ENCODE measurements around the gene PATJ.

The PATJ gene

DNA sequence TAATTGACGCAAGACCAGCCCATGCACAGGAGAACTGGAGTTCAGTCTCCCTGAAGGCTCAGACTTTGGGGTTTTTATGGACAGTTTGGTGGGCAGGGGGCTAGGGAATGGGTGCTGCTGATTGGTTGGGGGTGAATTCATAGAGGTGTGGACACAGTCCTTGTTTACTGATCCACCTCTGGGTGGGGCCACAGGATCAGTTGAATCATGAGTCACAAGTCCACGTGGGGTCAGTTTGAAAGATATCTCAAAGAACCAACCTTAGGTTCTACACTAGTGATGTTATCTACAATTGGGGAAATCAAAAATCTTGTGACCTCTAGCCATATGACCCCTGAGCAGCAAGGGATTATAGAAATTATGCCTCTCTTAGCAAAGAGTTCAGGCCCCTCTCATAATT lies 324.4 kb downstream of the PATJ start:
- no peak for DNase-seq (ENCODE audit: low spot score)
- in situ Hi-C loops (cut with MboI; ENCODE audit: low pct_unique_long_range_greater_than_20kb, low sequenced_read_pairs, unreplicated experiment) = no loop called here
- TF ChIP-seq, protein P1, sequence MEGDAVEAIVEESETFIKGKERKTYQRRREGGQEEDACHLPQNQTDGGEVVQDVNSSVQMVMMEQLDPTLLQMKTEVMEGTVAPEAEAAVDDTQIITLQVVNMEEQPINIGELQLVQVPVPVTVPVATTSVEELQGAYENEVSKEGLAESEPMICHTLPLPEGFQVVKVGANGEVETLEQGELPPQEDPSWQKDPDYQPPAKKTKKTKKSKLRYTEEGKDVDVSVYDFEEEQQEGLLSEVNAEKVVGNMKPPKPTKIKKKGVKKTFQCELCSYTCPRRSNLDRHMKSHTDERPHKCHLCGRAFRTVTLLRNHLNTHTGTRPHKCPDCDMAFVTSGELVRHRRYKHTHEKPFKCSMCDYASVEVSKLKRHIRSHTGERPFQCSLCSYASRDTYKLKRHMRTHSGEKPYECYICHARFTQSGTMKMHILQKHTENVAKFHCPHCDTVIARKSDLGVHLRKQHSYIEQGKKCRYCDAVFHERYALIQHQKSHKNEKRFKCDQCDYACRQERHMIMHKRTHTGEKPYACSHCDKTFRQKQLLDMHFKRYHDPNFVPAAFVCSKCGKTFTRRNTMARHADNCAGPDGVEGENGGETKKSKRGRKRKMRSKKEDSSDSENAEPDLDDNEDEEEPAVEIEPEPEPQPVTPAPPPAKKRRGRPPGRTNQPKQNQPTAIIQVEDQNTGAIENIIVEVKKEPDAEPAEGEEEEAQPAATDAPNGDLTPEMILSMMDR (IDR thresholded peaks at IDR 0.05; ENCODE audit: extremely low read depth, insufficient read depth, missing control alignments) = no peak

GRCh38 chr1:62068416-62068843 lies 326.1 kb downstream of the PATJ start:
- TF ChIP-seq, protein P1 (IDR thresholded peaks at IDR 0.05; ENCODE audit: extremely low read depth, insufficient read depth, missing control alignments) = no peak
- DNase-seq (ENCODE audit: low spot score) = no peak
- in situ Hi-C loops (cut with MboI; ENCODE audit: low pct_unique_long_range_greater_than_20kb, low sequenced_read_pairs, unreplicated experiment) = no loop called here

DNA sequence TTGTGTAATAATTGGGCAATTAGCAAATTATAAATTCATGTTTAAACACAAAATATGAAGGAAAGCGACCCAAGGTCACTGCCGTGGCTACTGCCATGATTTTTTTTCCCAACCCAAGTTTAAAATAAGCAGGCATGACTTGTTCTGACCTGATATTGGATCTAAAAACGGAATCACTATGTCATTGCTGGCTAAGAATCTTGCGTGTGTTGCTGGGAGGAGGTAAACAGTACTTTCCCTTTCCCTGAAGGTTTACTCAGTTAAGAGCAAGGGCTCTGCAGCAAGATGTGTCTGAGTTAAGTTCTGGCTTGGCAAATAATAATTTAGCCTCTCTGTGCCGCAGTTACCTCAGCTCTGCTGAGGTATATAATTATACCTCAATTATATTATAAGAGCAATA lies 326.7 kb downstream of the PATJ start:
- in situ Hi-C loops (cut with MboI; ENCODE audit: low pct_unique_long_range_greater_than_20kb, low sequenced_read_pairs, unreplicated experiment) = no loop called here
- DNase-seq (ENCODE audit: low spot score) = no peak
- TF ChIP-seq, protein P1 (IDR thresholded peaks at IDR 0.05; ENCODE audit: extremely low read depth, insufficient read depth, missing control alignments) = no peak

DNA sequence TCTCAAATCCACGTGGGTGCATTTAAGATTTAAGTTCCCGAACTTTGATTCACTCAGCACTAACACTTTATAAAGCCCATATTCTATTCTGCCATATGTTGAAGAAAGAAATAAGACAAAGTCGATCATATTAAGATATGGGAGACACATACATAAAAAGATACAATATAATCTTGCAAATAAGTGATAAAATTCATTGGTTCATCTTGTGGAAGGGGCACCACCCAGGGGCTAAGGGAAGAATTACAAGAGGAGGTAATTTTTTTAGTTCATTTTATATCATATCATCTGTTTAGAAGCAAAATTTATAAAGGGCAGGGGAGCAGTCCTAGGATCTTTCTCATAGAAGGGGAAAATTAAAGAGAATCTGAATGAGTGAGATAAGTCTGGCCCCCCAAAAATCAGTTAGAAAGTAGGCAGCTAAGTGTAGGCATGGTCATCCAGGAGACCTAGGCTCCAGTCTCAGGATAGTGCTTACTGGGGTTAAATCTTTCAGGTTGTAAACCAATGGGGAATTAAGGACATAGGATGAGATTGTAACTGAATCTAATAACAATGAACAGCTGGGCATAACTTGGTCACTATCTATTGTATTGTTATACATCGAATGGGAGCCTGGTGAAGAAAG lies 328.2 kb downstream of the PATJ start:
- DNase-seq (ENCODE audit: low spot score) = no peak
- in situ Hi-C loops (cut with MboI; ENCODE audit: low pct_unique_long_range_greater_than_20kb, low sequenced_read_pairs, unreplicated experiment) = no loop called here
- TF ChIP-seq, protein P1 (IDR thresholded peaks at IDR 0.05; ENCODE audit: extremely low read depth, insufficient read depth, missing control alignments) = peak; percentile 39

- TF ChIP-seq, protein P1 (IDR thresholded peaks at IDR 0.05; ENCODE audit: extremely low read depth, insufficient read depth, missing control alignments) = no peak
- no peak for DNase-seq (ENCODE audit: low spot score)
- in situ Hi-C loops (cut with MboI; ENCODE audit: low pct_unique_long_range_greater_than_20kb, low sequenced_read_pairs, unreplicated experiment) = no loop called here
Measured at GRCh38 chr1:62071695-62072094, 329.4 kb downstream of the PATJ start.

DNA sequence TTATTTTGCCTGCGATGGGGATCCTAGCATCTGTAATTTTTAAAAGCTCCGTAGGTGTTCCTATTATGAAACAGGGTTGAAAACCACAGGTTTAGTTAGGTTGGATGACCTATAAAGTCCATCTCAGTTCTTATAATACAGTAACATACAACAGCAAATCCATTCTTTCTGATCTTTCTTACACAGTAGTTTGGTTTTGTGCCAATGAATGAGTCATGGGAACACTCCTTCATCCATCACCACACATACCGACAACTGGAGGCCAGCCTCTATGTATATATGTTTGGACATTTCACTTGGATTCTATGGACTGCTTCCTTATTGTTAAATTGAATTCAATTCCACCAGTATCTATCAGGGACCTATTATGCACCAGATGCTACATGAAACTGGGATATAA lies 334.0 kb downstream of the PATJ start:
- TF ChIP-seq, protein P1 (IDR thresholded peaks at IDR 0.05; ENCODE audit: extremely low read depth, insufficient read depth, missing control alignments) = no peak
- DNase-seq (ENCODE audit: low spot score) = no peak
- in situ Hi-C loops (cut with MboI; ENCODE audit: low pct_unique_long_range_greater_than_20kb, low sequenced_read_pairs, unreplicated experiment) = no loop called here
